Progenitor cell of endocrine pancreas (in vitro differentiated cells): ENCODE measurements around the gene SLC25A13. TPM values are rescaled to one million over a fixed set of nuclear protein-coding genes. Genes with fewer than 3 reads are reported as not detected.

ENCODE experiments used
- DNase-seq: peaks from one replicate; pipeline ENCODE4 v3.0.0; 2021; ENCODE audit warnings: low spot score; ENCODE audit not compliant: unreplicated experiment
- H3K27ac Mint-ChIP-seq: 2 replicates; pipeline ENCODE4 v1.8.0; 2021; ENCODE audit warnings: mild to moderate bottlenecking, moderate library complexity, mixed read lengths
- H3K27me3 Mint-ChIP-seq: 2 replicates; pipeline ENCODE4 v1.8.0; 2021; ENCODE audit warnings: mixed read lengths
- H3K36me3 Mint-ChIP-seq: 2 replicates; pipeline ENCODE4 v1.8.0; 2022; ENCODE audit warnings: mixed read lengths; ENCODE audit not compliant: insufficient read depth
- H3K4me1 Mint-ChIP-seq: 2 replicates; pipeline ENCODE4 v1.8.0; 2021; ENCODE audit warnings: low read depth, mixed read lengths
- H3K4me3 Mint-ChIP-seq: 2 replicates; pipeline ENCODE4 v1.8.0; 2021; ENCODE audit warnings: low read depth, mild to moderate bottlenecking, moderate library complexity, mixed read lengths
- H3K9me3 Mint-ChIP-seq: 2 replicates; pipeline ENCODE4 v1.8.0; 2021; ENCODE audit warnings: low read depth, mixed read lengths
- total RNA-seq: library from RNA; stranded (reverse); gene quantifications from 2 replicates; pipeline ENCODE4 v1.2.1, GENCODE V29; 2021
- TF ChIP-seq, protein P1 (sequence below): fragments of 200-600 bp; sonication (generic); IDR thresholded peaks from one replicate; pipeline ENCODE4 v1.5.0; 2021; ENCODE audit warnings: antibody characterized with exemption, mild to moderate bottlenecking; ENCODE audit not compliant: unreplicated experiment

Gene SLC25A13
- total RNA-seq, 1 donor from 2014 or later: 54.0 TPM

DNA sequence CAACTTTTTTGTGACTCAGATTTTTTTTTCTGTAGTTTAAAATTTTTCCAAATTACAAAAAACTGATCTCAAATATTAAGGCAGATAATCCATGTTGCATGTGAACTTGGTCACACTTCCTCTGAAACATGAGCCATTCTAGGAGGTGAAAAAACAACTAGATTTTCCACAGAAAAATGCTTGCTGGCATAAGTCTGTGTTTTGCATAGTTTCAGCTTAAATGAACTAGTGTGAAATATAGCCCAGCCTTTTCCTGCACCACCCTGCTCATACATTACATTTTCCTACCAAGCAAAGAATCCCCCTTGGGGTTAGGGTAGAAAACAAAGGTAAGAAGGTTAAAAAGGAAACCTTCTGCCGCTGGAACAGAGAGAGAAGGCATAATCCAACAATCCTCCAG lies 48.2 kb downstream of the SLC25A13 start:
- no peaks in the 10 kb centered on the region for H3K27me3 Mint-ChIP-seq
- H3K9me3 Mint-ChIP-seq: peaks cover 7% of the 10 kb centered on the region
- TF ChIP-seq, protein P1, sequence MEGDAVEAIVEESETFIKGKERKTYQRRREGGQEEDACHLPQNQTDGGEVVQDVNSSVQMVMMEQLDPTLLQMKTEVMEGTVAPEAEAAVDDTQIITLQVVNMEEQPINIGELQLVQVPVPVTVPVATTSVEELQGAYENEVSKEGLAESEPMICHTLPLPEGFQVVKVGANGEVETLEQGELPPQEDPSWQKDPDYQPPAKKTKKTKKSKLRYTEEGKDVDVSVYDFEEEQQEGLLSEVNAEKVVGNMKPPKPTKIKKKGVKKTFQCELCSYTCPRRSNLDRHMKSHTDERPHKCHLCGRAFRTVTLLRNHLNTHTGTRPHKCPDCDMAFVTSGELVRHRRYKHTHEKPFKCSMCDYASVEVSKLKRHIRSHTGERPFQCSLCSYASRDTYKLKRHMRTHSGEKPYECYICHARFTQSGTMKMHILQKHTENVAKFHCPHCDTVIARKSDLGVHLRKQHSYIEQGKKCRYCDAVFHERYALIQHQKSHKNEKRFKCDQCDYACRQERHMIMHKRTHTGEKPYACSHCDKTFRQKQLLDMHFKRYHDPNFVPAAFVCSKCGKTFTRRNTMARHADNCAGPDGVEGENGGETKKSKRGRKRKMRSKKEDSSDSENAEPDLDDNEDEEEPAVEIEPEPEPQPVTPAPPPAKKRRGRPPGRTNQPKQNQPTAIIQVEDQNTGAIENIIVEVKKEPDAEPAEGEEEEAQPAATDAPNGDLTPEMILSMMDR: no peak
- no peak for DNase-seq
- no peak overlapping the region for H3K27ac Mint-ChIP-seq
- peaks cover 20% of the 10 kb centered on the region for H3K36me3 Mint-ChIP-seq
- no peak overlapping the region for H3K4me3 Mint-ChIP-seq
- no peaks in the 10 kb centered on the region for H3K4me1 Mint-ChIP-seq

DNA sequence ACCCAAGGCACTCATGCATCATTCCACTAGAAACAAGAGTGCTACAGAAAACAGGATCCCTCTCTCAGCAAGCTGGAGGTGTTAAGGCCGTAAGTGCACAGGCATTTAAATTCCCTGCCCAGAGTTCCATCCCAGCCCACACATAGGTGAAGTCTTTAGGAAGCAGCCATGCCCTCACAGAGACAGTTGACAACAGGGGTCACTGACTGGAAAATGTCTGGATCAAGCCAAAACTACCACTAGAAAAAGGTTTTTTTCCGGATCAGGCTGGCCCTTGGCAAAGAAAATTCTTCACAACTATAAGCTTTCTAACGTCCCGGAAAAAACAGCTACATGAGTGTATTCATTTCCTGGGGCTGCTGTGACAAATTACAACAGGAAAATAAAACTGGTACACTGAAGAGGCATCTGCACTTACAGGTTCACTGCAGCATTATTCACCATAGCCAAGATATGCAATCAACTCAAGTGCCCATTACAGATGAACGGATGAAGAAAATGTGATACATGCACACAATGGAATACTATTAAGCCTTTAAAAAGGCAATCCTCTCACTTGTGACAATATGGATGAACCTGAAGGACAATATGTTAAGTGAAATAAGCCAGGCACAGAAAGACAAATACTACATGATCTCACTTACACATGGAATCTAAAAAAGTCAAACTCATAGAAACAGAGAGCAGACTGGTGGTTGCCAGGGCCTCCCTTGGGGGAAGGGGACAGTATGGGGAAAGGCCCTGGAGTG lies 52.5 kb downstream of the SLC25A13 start:
- H3K27me3 Mint-ChIP-seq: no peaks in the 10 kb centered on the region
- H3K27ac Mint-ChIP-seq: no peak overlapping the region
- no peaks in the 10 kb centered on the region for H3K4me1 Mint-ChIP-seq
- peaks cover 20% of the 10 kb centered on the region for H3K36me3 Mint-ChIP-seq
- TF ChIP-seq, protein P1: no peak
- H3K4me3 Mint-ChIP-seq: no peak overlapping the region
- no peak for DNase-seq
- peaks cover 3% of the 10 kb centered on the region for H3K9me3 Mint-ChIP-seq

DNA sequence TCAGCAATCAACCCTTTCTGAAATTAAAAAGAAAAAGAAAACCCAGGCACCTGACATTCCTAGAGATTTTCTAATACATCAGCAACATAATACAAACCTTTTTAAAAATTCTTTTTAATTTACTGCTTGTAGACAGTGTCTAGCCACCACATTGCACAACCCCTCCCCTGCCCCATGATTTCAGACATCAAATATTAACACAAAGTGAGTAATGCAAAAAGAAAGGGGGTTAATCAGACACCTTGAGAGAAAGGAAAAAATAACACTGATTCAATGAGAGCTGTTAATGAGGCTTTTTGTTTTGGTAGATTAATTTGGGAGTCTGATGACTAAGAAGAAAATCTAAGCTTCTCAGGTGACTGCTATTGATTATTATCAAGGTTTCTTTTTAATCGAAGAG lies 55.3 kb downstream of the SLC25A13 start:
- H3K4me1 Mint-ChIP-seq: no peaks in the 10 kb centered on the region
- H3K27ac Mint-ChIP-seq: no peak overlapping the region
- H3K27me3 Mint-ChIP-seq: no peaks in the 10 kb centered on the region
- peaks cover 10% of the 10 kb centered on the region for H3K9me3 Mint-ChIP-seq
- TF ChIP-seq, protein P1: no peak
- H3K36me3 Mint-ChIP-seq: peaks cover 13% of the 10 kb centered on the region
- no peak overlapping the region for H3K4me3 Mint-ChIP-seq
- DNase-seq: no peak

DNA sequence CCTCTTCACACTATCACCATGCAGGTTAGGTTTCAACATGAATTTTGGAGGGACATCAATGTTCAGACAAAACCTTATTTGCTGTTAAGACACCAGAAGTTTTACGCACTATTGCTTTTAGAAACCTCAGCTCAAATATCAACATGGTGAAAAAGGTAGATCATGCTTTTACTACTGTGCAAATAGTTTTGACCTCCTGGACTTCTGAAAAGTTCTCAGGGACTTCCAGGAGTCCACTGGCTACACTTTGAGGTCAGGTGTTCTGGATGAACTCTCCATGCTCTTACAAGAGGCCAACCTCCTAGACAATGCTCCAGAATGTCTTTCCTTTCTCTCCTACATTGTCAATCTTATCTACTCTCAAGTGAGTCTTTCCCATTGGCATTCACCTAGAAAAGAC lies 55.9 kb downstream of the SLC25A13 start:
- no peak overlapping the region for H3K4me3 Mint-ChIP-seq
- no peaks in the 10 kb centered on the region for H3K4me1 Mint-ChIP-seq
- H3K27ac Mint-ChIP-seq: no peak overlapping the region
- peaks cover 10% of the 10 kb centered on the region for H3K9me3 Mint-ChIP-seq
- H3K27me3 Mint-ChIP-seq: no peaks in the 10 kb centered on the region
- peaks cover 13% of the 10 kb centered on the region for H3K36me3 Mint-ChIP-seq
- DNase-seq: no peak
- TF ChIP-seq, protein P1: no peak

DNA sequence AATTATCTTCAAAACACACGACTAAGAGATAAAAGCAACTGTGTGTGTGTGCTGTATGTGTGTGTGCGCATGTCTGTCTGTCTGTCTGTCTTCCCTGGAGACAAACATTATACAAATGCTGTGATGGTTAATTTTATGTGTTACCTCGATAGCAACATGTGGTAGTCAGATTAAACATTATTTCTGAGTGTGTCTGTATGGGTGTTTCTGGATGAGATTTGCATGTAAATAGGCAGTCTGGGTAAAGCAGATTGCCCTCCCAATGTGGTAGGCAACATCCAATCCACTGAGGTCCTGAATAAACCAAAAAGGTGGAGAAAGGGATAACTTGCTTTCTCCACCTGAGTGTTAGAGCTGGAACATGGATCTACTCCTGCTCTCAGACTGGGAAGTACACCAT lies 67.9 kb downstream of the SLC25A13 start:
- Mint-ChIP-seq H3K9me3 (peaks cover 26% of the 10 kb centered on the region), H3K27ac (no peak overlapping the region), H3K27me3 (no peaks in the 10 kb centered on the region), H3K36me3 (peaks cover 14% of the 10 kb centered on the region), H3K4me1 (no peaks in the 10 kb centered on the region), H3K4me3 (no peak overlapping the region)
- TF ChIP-seq, protein P1: no peak
- no peak for DNase-seq
